ENCODE measurements around the gene NAPA. TPM values are rescaled to one million over a fixed set of nuclear protein-coding genes. Genes with fewer than 3 reads are reported as not detected.

The NAPA gene
- total and polyA plus RNA-seq, 2 donors (not counting 1 experiment from before 2014, with no cell fraction given) = 76.8 to 118 TPM

- H3K27ac ChIP-seq (ENCODE audit: insufficient read depth, low read length) = no peak overlapping the region
- no peaks in the 10 kb centered on the region for H3K36me3 ChIP-seq (ENCODE audit: control insufficient read depth, insufficient read depth, low read length)
- peaks cover 83% of the 10 kb centered on the region for H3K79me2 ChIP-seq (ENCODE audit: control insufficient read depth, insufficient read depth, low read length)
- no peak overlapping the region for H3K4me2 ChIP-seq (ENCODE audit: extremely low read depth, insufficient read depth, low read length)
- no peak overlapping the region for H2AFZ ChIP-seq (ENCODE audit: low read length)
- no peak overlapping the region for H3K4me3 ChIP-seq (replicated peaks in 1 of 4; ENCODE audit: control extremely low read depth in 1 of 4, insufficient read depth in 1 of 4, low read depth in 3 of 4, low read length in 4 of 4)
- TF ChIP-seq EZH2 (IDR thresholded peaks at IDR 0.05; ENCODE audit: low read length, missing control alignments) (no peak), CTCF (conservative IDR thresholded peaks at IDR 0.05 in 1 of 2, IDR thresholded peaks at IDR 0.05 in 1 of 2; ENCODE audit: low read depth in 1 of 2, low read length in 2 of 2) (no peak)
- H3K9me3 ChIP-seq (ENCODE audit: control insufficient read depth, insufficient read depth, low read depth, low read length) = no peaks in the 10 kb centered on the region
- H3K4me1 ChIP-seq (ENCODE audit: control insufficient read depth, extremely low read depth, insufficient read depth, low read length) = peaks cover 31% of the 10 kb centered on the region
- H4K20me1 ChIP-seq (ENCODE audit: control insufficient read depth, extremely low read depth, insufficient read depth, low read length) = no peaks in the 10 kb centered on the region
- H3K27me3 ChIP-seq (ENCODE audit: control insufficient read depth, insufficient read depth, low read length) = no peaks in the 10 kb centered on the region
- H3K9ac ChIP-seq (ENCODE audit: insufficient read depth, low read length) = no peak overlapping the region
- DNase-seq (ENCODE audit: low read depth in 2 of 2) = no peak
Observed at GRCh38 chr19:47509170-47509847, 5.6 kb downstream of the NAPA start.

GRCh38 chr19:47508721-47509120, 6.1 kb downstream of the NAPA start:
- H3K4me3 ChIP-seq (replicated peaks in 1 of 4; ENCODE audit: control extremely low read depth in 1 of 4, insufficient read depth in 1 of 4, low read depth in 3 of 4, low read length in 4 of 4) = no peak overlapping the region
- no peaks in the 10 kb centered on the region for H3K9me3 ChIP-seq (ENCODE audit: control insufficient read depth, insufficient read depth, low read depth, low read length)
- no peak overlapping the region for H3K9ac ChIP-seq (ENCODE audit: insufficient read depth, low read length)
- H4K20me1 ChIP-seq (ENCODE audit: control insufficient read depth, extremely low read depth, insufficient read depth, low read length) = no peaks in the 10 kb centered on the region
- DNase-seq (ENCODE audit: low read depth in 2 of 2) = no peak
- no peaks in the 10 kb centered on the region for H3K27me3 ChIP-seq (ENCODE audit: control insufficient read depth, insufficient read depth, low read length)
- H2AFZ ChIP-seq (ENCODE audit: low read length) = no peak overlapping the region
- no peak overlapping the region for H3K4me2 ChIP-seq (ENCODE audit: extremely low read depth, insufficient read depth, low read length)
- peaks cover 31% of the 10 kb centered on the region for H3K4me1 ChIP-seq (ENCODE audit: control insufficient read depth, extremely low read depth, insufficient read depth, low read length)
- no peaks in the 10 kb centered on the region for H3K36me3 ChIP-seq (ENCODE audit: control insufficient read depth, insufficient read depth, low read length)
- TF ChIP-seq CTCF (conservative IDR thresholded peaks at IDR 0.05 in 1 of 2, IDR thresholded peaks at IDR 0.05 in 1 of 2; ENCODE audit: low read depth in 1 of 2, low read length in 2 of 2) (no peak), EZH2 (IDR thresholded peaks at IDR 0.05; ENCODE audit: low read length, missing control alignments) (no peak)
- peaks cover 77% of the 10 kb centered on the region for H3K79me2 ChIP-seq (ENCODE audit: control insufficient read depth, insufficient read depth, low read length)
- H3K27ac ChIP-seq (ENCODE audit: insufficient read depth, low read length) = no peak overlapping the region

- no peak overlapping the region for H3K4me3 ChIP-seq (replicated peaks in 1 of 4; ENCODE audit: control extremely low read depth in 1 of 4, insufficient read depth in 1 of 4, low read depth in 3 of 4, low read length in 4 of 4)
- H3K9ac ChIP-seq (ENCODE audit: insufficient read depth, low read length) = no peak overlapping the region
- H3K27me3 ChIP-seq (ENCODE audit: control insufficient read depth, insufficient read depth, low read length) = no peaks in the 10 kb centered on the region
- no peaks in the 10 kb centered on the region for H3K9me3 ChIP-seq (ENCODE audit: control insufficient read depth, insufficient read depth, low read depth, low read length)
- H3K79me2 ChIP-seq (ENCODE audit: control insufficient read depth, insufficient read depth, low read length) = peaks cover 70% of the 10 kb centered on the region
- DNase-seq (ENCODE audit: low read depth in 2 of 2) = no peak
- H3K36me3 ChIP-seq (ENCODE audit: control insufficient read depth, insufficient read depth, low read length) = peaks cover 4% of the 10 kb centered on the region
- H3K4me2 ChIP-seq (ENCODE audit: extremely low read depth, insufficient read depth, low read length) = no peak overlapping the region
- no peaks in the 10 kb centered on the region for H4K20me1 ChIP-seq (ENCODE audit: control insufficient read depth, extremely low read depth, insufficient read depth, low read length)
- TF ChIP-seq CTCF (conservative IDR thresholded peaks at IDR 0.05 in 1 of 2, IDR thresholded peaks at IDR 0.05 in 1 of 2; ENCODE audit: low read depth in 1 of 2, low read length in 2 of 2) (no peak), EZH2 (IDR thresholded peaks at IDR 0.05; ENCODE audit: low read length, missing control alignments) (no peak)
- H3K27ac ChIP-seq (ENCODE audit: insufficient read depth, low read length) = no peak overlapping the region
- H3K4me1 ChIP-seq (ENCODE audit: control insufficient read depth, extremely low read depth, insufficient read depth, low read length) = peaks cover 25% of the 10 kb centered on the region
- H2AFZ ChIP-seq (ENCODE audit: low read length) = no peak overlapping the region
Observed at GRCh38 chr19:47507924-47508553, 6.8 kb downstream of the NAPA start.
